HCT116 (cell line): ENCODE results near the gene TGM2. TPM values are rescaled to one million over a fixed set of nuclear protein-coding genes. Genes with fewer than 3 reads are reported as not detected.

Experiments used
- ATF3 ChIP-seq: IDR thresholded peaks from 2 replicates; pipeline ENCODE4 v1.6.1; 2012
- CBX3 ChIP-seq: IDR thresholded peaks from 2 replicates; pipeline ENCODE4 v1.6.1; 2012; ENCODE audit warnings: low read depth
- ELF1 ChIP-seq: IDR thresholded peaks from 2 replicates; pipeline ENCODE4 v1.6.1; 2012; ENCODE audit warnings: low read depth, borderline replicate concordance
- JUND ChIP-seq: IDR thresholded peaks from 2 replicates; pipeline ENCODE4 v1.6.1; 2012
- POLR2A ChIP-seq: IDR thresholded peaks from 2 replicates; pipeline ENCODE4 v1.7.0; 2011; ENCODE audit warnings: borderline replicate concordance; ENCODE audit not compliant: insufficient read depth, insufficient read length; ENCODE audit errors: extremely low read depth
- POLR2AphosphoS5 ChIP-seq: IDR thresholded peaks from 2 replicates; pipeline ENCODE4 v1.6.1; 2011; ENCODE audit warnings: mild to moderate bottlenecking, low read depth, low read length, moderate library complexity
- SIN3A ChIP-seq: IDR thresholded peaks from 2 replicates; pipeline ENCODE4 v1.6.1; 2012; ENCODE audit warnings: low read depth
- SP1 ChIP-seq: IDR thresholded peaks from 2 replicates; pipeline ENCODE4 v1.6.1; 2012; ENCODE audit warnings: low read depth
- SRF ChIP-seq: IDR thresholded peaks from 2 replicates; pipeline ENCODE4 v1.6.1; 2012; ENCODE audit warnings: low read depth
- TCF7L2 ChIP-seq: IDR thresholded peaks from 2 replicates; pipeline ENCODE4 v1.7.0; 2011; ENCODE audit warnings: borderline replicate concordance, inconsistent platforms; ENCODE audit not compliant: insufficient read depth, insufficient read length; ENCODE audit errors: extremely low read depth
- YY1 ChIP-seq: IDR thresholded peaks from 2 replicates; pipeline ENCODE4 v1.6.1; 2011; ENCODE audit warnings: low read length, low read depth, moderate library complexity, mild to moderate bottlenecking; ENCODE audit not compliant: insufficient replicate concordance; ENCODE audit errors: extremely low read depth
- total RNA-seq: library from RNA; stranded (reverse); gene quantifications from one replicate; pipeline ENCODE4 v1.2.1, GENCODE V29; 2021; ENCODE audit not compliant: unreplicated experiment
- TF ChIP-seq, protein P1 (sequence below): IDR thresholded peaks from 2 replicates; pipeline ENCODE4 v1.6.1; 2011; ENCODE audit warnings: mild to moderate bottlenecking, low read length, moderate library complexity; ENCODE audit not compliant: insufficient replicate concordance; ENCODE audit errors: extremely low read depth

Gene TGM2
- total RNA-seq, 1 experiment from 2014 or later = 6.1 TPM

DNA sequence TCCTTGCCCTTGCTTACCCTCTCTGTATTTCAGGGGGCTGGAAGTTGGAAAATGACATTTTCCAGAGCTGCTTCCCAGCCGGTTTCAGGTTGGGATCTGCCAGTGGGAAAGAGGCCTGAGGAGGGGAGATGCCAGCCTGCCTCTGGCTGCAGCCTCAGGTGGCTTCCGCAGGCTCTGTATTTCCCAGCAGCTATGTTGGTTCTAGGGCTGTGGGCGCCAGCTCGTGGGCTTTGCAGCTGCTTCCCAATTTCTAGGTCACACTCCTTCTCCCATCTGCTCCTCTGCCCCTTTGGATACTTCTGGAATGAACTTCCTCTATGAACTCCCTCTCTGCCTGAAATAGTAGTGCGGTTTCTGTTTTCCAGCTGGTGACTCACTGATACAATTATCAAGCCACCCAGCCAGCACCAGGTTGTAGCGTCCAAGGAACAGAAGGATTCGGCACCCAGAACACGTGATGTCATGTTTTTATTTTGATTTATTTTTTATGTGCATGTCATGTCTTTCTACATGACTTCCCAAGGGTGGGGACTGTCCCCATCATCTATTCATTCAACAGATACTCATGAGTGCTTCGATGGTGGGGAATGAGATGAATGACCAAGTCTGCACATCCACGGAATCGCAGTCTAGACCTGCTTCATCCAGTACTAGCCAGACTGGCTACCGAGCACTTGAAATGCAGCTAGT, 38.0 kb downstream of the TGM2 start (continued):
- TF ChIP-seq ELF1 = no peak
- TF ChIP-seq POLR2A = no peak
- TF ChIP-seq TCF7L2 = no peak
- TF ChIP-seq SP1 = 0 out of 2 replicates have a peak, but pooled peaks have one; percentile 15
- TF ChIP-seq SIN3A = no peak
- TF ChIP-seq ATF3 = no peak
- TF ChIP-seq, protein P1, sequence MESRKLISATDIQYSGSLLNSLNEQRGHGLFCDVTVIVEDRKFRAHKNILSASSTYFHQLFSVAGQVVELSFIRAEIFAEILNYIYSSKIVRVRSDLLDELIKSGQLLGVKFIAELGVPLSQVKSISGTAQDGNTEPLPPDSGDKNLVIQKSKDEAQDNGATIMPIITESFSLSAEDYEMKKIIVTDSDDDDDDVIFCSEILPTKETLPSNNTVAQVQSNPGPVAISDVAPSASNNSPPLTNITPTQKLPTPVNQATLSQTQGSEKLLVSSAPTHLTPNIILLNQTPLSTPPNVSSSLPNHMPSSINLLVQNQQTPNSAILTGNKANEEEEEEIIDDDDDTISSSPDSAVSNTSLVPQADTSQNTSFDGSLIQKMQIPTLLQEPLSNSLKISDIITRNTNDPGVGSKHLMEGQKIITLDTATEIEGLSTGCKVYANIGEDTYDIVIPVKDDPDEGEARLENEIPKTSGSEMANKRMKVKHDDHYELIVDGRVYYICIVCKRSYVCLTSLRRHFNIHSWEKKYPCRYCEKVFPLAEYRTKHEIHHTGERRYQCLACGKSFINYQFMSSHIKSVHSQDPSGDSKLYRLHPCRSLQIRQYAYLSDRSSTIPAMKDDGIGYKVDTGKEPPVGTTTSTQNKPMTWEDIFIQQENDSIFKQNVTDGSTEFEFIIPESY = no peak
- no peak for TF ChIP-seq SRF
- TF ChIP-seq YY1 = no peak
- TF ChIP-seq CBX3 = no peak
- TF ChIP-seq POLR2AphosphoS5 = no peak
- peak; percentile 45; the same call in 1 of the 2 replicates for TF ChIP-seq JUND
